Measurements from ENCODE around the gene PHOSPHO1.

- TF ChIP-seq POLR2A (IDR thresholded peaks at IDR 0.05; ENCODE audit: extremely low read depth, insufficient read length) (no peak), CTCF (IDR thresholded peaks at IDR 0.05; ENCODE audit: low read depth, low read length) (no peak), MAX (IDR thresholded peaks at IDR 0.05; ENCODE audit: low read depth, low read length) (no peak)
Observed at GRCh38 chr17:49255125-49255524, 24.5 kb upstream of the PHOSPHO1 start.

Measured in NB4 (cell line).